ENCODE measurements around the gene B3GALT4.

The B3GALT4 gene

DNA sequence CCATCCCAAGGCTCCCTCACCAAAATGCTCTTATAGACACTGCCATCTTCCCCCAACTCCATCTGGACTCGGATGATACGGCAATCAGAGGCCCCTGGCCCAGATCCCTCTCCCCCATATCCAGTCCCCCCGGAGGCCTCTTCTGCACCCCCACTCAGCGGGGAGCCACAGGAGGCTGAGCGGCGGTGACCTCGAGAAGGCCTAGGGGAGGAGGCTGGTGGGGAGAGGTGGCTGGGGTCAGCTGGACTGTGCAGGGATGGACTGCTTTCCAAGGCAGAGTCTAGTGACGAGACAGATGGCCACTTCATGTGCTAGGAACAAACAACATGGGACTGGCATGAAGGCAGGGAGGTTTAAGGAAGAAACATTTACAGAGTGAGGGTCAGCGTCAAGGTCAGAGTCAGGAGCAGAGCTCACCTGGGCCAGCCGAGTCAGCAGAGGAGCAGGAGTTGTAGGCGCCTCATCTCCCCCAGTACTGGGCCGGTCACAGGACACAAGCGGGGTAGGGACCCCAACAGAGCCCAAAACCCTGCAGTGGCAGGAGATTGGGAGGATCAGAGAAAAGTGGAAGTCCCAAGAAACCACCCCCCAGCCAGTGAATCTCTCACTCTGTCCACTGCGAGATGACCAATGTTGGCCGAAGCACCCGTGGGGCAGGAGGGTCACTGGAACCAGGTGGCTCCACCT is 16.2 kb downstream of the B3GALT4 start:
- no peak for DNase-seq

DNA sequence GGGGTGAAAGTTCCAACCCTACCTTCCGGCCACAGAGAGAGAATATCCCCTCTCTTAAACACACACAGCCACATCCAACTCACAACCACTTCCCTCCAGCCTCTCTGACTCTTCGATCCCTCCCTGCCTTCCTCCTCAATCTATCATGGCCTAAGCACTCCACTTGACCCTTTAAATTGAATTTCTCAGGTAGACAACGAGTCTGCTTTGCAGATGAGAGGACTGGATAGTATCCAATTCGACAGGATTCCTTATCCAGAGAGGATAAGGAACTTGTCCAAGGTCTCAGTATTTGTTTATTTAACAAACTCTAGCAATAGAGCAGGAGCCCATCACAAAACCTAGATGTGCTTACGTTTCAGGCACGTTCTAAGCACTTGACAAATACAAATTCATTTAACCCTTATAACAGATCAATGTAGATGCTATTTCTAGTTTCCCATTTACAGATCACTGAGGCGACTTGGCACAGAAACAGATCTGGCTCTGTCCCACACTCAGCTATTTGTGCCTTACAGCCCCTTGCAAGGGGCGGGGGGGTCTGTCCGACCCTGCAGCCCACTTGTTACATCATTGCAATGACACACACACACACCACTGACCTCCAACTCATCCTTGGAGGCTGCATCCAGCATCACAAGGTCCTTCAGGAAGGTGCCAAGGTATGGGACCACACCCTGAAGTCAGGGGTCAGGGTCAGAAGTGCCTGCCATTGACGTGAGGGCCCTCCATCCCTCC is 17.3 kb downstream of the B3GALT4 start:
- DNase-seq: no peak

DNA sequence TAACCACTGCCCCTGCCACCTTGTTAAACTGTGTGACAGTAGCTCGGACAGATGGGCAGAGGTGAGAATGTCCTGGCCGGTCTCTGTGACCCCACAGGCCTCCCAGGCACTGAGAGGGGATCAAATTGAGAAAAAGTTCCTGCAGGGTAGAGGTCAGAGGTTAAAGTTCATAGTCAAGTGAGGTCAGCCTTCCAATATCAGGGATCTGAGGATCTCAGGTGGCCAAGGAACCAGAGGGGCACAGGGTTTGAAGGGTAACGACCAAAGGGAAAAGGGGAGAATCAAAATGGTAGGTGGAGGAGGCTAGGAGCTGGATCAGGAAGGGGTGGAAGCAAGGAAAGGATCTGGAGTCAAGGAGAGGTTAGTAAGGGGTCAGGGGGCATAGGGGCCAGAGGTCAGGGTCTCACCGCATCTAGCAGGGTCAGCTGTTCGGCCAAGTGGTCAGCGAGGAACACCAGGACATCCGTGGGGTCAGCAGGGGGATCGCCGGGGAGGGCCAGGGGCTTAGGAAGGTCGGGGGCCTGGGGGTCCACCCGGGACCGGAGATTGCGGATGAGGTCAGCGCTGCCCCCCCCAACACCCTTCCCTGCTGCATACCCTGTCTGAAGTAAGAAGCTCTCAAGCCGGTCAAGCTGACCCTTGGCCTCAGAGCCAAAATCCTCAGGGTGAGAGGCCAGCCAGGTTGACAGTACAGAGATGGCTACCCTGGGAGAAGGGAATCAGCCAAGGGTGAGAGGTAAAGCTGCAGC is 18.9 kb downstream of the B3GALT4 start:
- DNase-seq: no peak

DNA sequence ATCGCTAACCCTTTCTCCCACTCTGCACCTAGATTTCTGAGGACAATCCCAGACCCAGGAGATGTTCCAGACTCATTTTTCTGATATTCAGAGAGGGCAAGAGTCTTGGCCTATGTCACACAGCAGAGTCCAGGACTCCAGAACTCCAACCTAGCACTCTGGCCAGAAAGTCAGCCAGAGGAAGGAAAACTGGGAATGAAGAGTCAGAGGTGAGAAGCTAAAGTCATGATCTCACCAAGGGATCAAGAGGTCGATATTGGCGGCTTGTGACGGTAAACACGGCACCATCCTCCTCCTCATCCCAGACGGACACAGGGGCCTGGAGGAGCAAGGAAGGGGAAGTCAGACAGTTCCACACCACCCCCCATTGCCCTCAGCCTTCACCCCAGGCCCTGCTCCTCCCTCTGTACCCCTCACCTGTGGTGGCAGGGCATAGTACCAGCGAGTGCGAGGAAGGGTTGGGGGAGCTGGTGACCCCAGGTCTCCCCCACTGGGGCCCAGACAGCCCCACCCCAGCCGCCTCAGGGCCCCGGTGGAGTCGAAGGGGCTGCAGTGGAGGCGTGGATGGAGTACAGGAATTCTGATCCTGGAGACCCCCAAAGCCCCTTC is 20.0 kb downstream of the B3GALT4 start:
- DNase-seq: no peak

DNA sequence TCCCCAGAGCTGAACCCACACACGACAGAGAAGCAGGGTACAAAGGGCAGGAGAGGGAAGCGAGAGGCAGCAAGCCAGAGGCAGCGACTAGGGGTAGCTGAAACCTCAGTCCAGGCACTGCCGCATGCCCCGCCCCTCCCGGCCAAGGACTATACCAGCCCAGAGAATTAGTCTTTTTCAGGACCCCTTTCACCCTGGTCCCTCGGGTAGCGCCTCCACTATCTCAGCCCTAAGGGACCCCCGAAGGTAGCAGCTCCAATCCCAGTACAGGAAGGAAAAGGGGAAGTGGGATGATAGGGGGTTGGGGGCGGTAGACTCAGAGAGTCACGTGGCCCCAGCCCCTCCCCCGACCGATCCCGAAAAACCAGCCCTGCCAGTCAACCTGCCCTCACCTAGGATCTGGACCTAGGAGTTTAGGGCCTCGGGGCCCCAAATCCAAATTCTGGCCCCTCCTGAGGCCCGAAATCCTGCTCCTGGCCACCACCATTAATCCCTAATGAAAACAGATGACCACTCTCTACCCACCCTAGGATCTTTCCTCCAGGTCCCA is 20.6 kb downstream of the B3GALT4 start:
- DNase-seq: no peak

DNA sequence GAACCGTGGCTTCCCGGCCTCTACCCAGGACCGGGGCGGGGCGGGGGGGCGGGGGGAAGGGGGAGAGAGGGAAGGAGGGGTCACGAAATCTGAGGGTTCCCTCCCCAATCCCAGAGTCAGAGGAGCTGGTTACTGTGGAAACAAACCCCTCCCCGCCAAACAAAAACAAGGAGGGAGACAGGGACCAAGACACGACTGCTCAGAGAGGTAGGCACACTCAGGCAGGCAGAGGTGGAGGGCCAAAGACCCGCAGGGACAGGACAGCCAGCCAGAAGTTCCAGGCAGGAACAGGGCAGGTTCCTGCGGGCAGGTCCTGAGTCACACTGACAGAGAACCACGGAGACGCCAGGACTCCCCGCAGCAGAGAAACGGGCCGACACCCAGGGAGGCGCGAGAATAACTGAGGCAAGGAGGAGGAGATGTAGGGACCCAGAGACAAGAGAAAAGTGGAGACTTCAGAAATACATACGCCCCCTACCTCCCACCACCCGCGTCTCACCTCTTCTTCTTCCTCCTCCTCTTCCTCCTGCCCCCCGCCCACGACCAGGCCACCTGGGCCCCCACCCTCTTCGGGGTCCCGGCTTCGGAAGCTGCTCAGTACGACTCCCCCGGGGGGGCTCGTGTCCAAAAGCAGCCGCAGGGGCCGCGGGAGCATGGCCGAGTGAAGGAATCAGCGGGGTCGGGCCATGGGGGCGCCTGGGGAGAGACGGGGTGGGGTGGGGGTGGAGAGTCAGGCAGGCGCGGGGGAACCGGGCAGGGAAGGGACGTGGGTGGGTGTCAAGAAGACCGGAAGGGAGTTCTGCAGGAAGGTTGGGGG is 21.2 kb downstream of the B3GALT4 start:
- peak; percentile 89 for DNase-seq

DNA sequence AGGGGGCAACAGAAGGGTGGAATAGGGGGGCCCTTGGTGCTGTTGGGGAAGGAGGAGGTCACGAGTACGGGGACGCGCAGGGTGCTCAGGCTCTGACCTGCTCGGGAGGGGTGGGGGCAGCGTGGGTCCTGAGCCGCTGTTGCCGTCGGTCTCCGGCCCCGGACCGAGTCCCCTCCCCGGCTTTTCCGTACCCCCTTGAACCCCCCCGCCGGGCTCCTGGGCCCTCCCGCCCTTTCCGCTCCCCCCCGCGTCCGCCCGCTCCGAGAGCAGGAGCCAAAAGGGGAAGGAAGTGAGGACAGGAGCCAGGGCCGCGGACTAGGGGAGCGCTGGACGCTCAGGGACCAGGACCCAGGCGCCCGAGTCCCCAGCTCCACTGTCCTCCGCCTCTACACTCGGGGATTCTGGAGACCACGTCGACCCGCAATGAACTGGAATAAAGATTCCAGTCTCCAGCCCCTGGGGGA is 21.9 kb downstream of the B3GALT4 start, which contains the start of gene RGL2:
RGL2 (minus strand) TSS at position 170 of the 464 bp plus-strand sequence. CDS start 332 bp downstream, outside the sequence.
- DNase-seq: peak; percentile 87

DNA sequence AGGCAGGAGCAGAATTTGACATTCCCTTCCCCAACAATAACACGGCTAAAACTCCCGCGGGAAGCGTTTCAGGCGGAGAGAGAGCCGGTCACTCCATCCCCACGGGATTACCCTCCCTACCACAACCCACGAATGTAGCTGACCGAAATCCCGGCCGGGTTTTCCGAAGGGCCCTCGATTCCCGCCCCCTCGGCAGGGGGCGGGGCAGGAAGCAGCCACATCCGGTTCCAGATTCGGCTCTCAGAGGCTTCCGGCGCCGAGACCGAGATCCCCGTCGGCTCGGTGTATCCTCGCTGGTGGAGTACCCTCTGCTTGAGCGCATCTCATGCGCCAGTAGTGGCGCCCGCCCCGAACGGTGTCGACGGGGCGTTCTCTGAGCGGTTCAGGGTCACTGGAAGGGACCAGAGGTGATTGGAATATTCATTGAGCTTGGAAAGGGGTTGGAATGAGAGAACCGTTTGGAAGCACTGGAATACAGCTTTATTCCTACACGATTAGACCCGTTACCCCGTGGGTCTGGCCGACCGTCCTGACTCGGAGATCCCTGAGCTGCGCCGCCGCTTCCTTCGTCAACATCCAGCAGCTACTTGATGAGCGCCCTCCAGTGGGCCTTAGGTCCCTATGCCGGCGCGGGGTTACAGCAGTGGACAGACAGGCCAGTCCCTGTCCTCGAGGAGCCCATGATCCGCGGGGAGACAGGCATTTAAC is 22.5 kb downstream of the B3GALT4 start:
- DNase-seq: peak; percentile 94

DNA sequence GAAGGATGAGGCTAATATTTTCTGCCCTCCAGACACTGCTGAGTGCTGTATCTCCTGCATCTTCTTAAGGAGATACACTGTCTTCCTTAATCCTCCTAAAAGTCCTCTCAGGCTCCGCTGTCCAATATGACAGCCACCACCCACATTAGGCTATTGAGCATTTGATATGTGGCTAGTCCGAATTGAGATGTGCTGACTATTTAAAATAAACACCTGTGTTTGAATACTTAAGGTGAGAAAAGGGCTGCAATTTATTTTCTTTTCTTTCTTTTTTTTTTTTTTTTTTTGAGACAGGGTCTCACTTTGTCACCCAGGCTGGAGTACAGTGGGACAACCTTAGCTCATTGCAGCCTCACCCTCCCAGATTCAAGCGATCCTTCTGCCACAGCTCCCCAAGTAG is 25.0 kb downstream of the B3GALT4 start:
- DNase-seq: no peak

DNA sequence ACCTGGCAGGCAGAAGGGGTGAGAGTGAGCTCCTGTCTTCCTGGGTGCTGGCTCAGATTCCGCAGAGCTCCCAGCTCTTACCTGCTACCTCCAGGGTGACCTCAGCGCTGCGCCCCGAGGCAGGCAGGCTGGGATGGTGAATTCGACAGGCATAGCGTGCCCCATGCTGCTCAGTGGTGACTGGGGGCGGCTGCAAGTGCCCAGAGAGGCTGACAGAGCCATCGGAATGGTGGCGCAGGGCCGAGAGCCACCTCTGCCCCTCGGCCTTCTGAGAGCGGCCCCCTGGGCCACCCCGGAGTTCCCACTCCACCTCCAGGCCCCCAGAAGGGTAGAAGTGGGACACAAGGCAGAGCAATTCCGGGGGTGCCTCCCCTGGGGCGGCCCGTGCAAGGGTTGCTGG is 27.3 kb downstream of the B3GALT4 start:
- DNase-seq: no peak

DNA sequence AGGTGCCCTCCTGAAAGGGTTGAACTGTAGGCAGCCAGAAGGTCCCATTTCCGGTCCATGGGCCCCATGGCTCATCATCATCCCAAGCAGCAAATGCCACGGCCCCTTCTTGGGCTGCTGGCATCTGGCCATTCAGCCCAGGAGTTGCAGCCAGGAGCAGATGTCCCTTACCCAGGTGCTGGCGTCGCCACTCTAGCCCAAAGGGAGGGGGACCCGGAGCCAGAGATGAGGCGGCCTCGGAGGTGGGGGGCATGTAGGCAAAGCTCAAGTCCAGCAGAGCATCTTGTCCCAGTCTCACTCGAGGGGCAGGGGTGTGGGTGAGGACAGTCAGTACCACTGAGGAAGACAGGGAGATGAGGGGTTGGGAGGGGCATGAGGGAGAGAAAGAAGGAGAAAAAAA is 28.1 kb downstream of the B3GALT4 start:
- DNase-seq: no peak

DNA sequence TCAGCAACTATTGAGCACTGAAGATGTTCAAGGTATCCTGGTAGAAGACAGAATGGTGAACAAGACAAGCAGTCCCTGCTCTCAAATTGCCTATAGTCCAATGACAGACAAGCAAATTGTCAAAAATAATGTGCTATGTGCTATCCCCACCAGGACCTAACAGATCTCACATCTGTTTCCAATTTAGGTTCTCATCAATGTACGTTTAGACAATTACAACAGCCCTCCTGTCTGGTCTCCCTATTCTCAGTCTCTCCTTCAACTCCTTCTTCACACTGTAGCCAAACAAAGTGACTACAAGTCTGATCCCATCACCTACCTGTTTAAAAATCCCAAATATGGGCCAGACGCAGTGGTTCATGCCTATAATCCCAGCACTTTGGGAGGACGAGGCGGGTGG is 29.4 kb downstream of the B3GALT4 start:
- DNase-seq: no peak

DNA sequence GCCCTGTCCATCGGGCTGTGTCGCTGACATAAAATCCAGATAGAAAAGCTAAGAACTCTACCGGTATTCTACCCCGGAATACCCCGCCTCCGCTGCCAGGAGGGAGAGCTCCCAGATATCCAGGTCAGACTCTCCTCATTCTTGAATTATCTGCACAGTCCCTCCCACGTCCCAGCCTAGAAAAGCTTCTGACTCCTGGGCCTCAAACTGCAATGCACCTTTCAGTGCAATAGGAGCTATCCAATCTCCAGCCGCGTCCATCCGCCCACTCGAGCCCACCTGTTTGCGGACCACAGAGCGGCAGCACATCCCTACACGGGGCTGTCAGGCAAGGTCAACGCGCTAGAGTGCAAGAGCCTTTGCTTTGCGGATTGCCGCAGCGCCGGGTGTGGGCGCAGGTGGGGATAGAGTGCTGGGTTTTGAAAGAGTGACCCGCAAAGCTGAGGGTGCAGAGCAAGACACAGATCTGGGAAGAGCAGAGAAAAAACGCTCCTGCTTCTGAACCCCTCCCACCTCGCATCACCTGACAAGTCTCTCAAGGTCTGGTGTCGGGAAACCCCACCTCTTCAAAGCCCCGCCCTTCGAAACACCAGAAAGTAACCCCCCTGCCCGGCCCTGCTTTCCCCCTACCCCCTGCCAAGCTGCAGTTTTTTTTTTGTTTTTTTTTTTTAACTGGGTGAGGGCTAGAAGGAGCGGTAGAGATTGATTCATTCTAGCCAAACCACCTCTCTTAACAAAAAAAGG is 35.6 kb downstream of the B3GALT4 start:
- peak; percentile 74 for DNase-seq

DNA sequence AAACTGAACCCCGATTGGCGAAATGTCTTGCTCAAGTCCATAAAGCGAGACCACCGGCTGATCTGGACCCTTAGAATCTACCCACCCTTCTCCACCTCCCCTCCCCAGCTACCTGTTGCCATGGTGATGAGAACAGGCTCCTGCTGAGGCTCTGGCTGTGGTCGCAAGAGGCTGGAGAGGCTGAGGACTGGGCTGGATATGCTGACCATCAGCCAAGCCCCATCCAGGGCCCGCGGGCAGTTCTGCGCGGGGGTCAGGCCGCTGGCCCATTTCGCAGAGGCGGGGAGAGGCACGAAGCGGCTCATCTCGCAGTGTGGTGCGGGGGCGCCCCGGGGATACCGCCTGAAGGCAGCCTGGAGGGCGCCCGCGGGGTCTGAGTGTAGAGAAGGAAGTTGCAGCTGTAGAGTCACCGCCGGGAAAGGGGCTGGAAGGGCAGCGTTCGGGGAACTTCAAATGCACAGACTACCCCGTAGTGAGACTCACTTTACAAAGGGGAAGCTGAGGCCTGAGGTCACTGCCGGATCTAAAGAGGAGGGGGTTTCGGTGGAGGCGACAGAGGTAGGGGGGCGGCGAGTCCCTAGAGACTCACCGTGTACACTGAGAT is 36.3 kb downstream of the B3GALT4 start:
- DNase-seq: no peak

DNA sequence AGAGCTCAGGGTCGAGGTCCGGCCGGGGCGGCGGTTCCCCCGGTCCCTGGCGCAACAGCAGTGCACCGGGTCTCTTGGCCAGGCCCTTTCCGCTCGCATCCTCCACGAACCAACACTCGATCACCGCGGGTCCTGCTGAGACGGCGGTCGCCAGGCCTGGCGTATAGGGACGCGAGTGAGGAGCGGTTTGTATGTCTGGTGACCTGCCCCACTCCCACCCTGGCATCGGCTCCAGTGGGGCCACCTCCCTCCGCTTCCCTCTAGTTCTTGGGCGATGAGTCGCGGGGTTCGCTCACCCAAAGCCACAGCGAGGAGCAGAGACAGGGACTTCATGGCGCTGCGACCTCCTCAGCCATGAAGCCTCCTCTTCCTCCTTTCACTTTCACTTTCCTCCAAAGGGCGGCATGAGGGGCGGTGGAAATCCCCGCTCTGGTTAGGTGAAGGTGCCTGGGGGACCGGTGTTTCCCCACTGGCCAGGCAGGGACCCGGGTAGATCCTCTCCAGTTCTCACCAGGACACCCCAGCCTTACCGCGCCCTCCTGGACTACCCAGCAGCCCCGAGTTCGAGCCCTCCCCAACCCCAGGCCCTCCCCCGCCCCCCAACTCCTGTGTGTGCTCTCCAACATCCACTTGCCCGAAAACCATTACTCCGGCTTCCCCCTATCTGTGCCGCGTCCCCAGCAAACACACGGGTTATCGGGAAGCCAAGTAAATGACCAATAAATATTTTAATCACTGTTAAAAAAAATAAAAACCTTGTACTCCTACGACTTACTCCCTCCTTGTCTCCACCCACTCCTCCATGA is 37.0 kb downstream of the B3GALT4 start, which contains the start of gene TAPBP:
TAPBP (minus strand) TSS at position 370 of the 806 bp plus-strand sequence; CDS start at position 333, 37 bp downstream.
- peak; percentile 74 for DNase-seq

DNA sequence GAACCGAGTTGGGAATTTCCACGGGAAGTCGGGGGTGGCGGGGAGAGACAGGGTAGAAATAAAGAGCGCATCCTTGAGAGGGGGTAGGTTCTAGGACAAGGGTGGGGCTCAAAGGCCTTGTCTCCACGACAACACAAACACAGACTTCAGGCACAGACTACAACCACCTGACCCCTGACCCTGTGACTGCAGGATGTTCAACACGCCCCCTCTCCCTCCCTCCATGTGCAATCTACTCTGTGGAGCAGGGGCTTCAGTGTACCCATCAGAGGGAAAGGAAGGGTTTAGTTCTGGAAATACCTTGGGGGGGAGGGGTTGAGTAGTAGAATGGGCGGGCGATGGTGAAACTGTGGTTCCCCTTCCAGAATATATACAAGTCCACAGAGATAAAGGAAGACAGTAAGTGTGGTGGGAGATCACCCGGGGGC is 37.6 kb downstream of the B3GALT4 start:
- DNase-seq: peak; percentile 76

DNA sequence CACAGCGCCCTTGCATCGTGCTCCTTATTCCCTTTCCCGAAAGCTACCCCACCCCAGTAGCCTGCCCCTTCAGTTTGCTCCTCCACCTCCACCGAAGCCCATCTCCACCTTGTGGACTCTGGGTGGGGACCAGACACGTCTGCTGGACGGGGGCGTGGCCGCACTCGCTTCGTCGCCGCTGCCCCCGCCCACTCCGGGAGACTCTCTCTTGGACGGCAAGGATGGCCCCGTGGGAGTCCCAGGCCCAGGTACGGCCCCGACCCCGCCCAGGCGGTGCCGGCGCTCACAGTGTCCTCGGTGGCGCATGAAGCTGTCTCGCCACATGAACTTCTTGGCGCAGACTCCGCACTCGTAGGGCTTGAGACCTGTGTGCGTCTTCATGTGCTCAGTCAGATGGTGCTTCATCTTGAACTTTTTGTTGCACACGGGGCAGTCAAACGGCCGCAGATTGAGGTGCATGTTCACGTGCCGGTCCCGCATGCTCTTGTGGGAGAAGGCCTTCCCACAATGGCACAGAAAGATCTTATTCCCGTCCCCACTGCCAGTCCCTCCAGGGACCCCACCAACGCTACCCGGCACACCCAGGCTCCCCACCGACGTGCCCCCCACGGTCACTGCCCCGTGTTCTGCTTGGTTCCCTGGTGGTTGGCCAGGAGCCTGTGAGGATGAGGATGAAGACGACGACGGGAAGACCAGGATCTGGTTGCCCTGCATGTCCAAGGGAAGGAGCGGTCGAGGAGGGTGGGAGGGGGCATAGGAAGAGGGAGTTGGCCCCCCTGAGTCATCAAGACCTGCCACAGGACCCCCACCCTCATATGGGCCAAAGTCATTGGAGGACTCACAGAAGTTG is 38.2 kb downstream of the B3GALT4 start:
- no peak for DNase-seq
